GM12878 (cell line): ENCODE measurements around the gene STARD10. TPM values are rescaled to one million over a fixed set of nuclear protein-coding genes. Genes with fewer than 3 reads are reported as not detected.

ENCODE experiments used
- ATAC-seq: fragments of 200-7000 bp; cut with Tn5 transposase; 3 replicates; pipeline ENCODE4 v1.9.1; 2020; ENCODE audit warnings: mild to moderate bottlenecking, moderate library complexity
- BruUV-seq: library from RNA; stranded (reverse); fragments of 400-500 nt; replicated peaks from 2 replicates; lab custom pipeline; 2021; lab: Mats Ljungman, UMichigan
- CTCF ChIA-PET: fragments of 300-600 bp; sonication (Branson Sonifier 250); formaldehyde crosslinking; extraction: SDS; loops from one replicate; lab custom pipeline; 2021; ENCODE audit warnings: inconsistent platforms; lab: Yijun Ruan, JAX
- POLR2A ChIA-PET: fragments of 350-600 bp; formaldehyde crosslinking; extraction: SDS; loops from one replicate; lab custom pipeline; 2021; ENCODE audit warnings: inconsistent platforms; lab: Charles Lee
- RAD21 ChIA-PET: fragments of 300-600 bp; sonication (Branson Sonifier 250); formaldehyde crosslinking; loops from one replicate; lab custom pipeline; 2023; ENCODE audit warnings: antibody characterized with exemption; ENCODE audit not compliant: unreplicated experiment; lab: Charles Lee
- SMC1A ChIA-PET: fragments of 300-600 bp; sonication (Branson Sonifier 250); formaldehyde crosslinking; loops from one replicate; lab custom pipeline; 2023; ENCODE audit not compliant: unreplicated experiment, uncharacterized antibody; lab: Charles Lee
- DNase-seq: peaks from one replicate; pipeline ENCODE4 v3.0.0-alpha.2; 2011; ENCODE audit warnings: low read depth, low spot score
- FAIRE-seq: peaks from 3 replicates; lab custom pipeline; 2011; peaks lifted over from hg19 to GRCh38; lab: Jason Lieb, UNC
- H2AFZ ChIP-seq: 2 replicates; pipeline ENCODE4 v1.6.0; 2011; ENCODE audit warnings: low read depth, low read length, control low read depth; ENCODE audit not compliant: control insufficient read depth
- H3K27ac ChIP-seq: 2 replicates; pipeline ENCODE4 v1.5.1; 2011; ENCODE audit warnings: control low read depth; ENCODE audit not compliant: control insufficient read depth, insufficient read depth
- H3K27me3 ChIP-seq, 2 experiments: replicated peaks in 1 of 2; 2 replicates each; pipeline versions ENCODE4 v1.6.0 to v1.6.1; 2011; ENCODE audit warnings: low read length in 1 of 2; ENCODE audit not compliant: control insufficient read depth in 2 of 2, insufficient read depth in 2 of 2
- H3K36me3 ChIP-seq, 2 experiments: 2 replicates each; pipeline ENCODE4 v1.5.1; 2011; ENCODE audit warnings: low read length in 1 of 2; ENCODE audit not compliant: control insufficient read depth in 2 of 2, insufficient read depth in 2 of 2
- H3K4me1 ChIP-seq: 2 replicates; pipeline ENCODE4 v1.6.1; 2011; ENCODE audit warnings: mild to moderate bottlenecking, low read length, moderate library complexity, mixed read lengths; ENCODE audit not compliant: control insufficient read depth, insufficient read depth
- H3K4me2 ChIP-seq: 2 replicates; pipeline ENCODE4 v1.6.0; 2011; ENCODE audit warnings: control low read depth; ENCODE audit not compliant: control insufficient read depth, insufficient read depth
- H3K4me3 ChIP-seq: fragments of 200-600 bp; sonication (generic); 2 replicates; pipeline ENCODE4 v1.5.1; 2016
- H3K79me2 ChIP-seq: 2 replicates; pipeline ENCODE4 v1.6.0; 2011; ENCODE audit warnings: low read length; ENCODE audit not compliant: control insufficient read depth, insufficient read depth
- H3K9ac ChIP-seq: 2 replicates; pipeline ENCODE4 v1.8.0; 2011; ENCODE audit warnings: low read length, control low read depth, mixed read lengths; ENCODE audit not compliant: control insufficient read depth, insufficient read depth
- H3K9me3 ChIP-seq: replicated peaks from 3 replicates; pipeline ENCODE4 v1.5.1; 2011; ENCODE audit warnings: mild to moderate bottlenecking, low read length; ENCODE audit not compliant: control insufficient read depth, insufficient read depth
- H4K20me1 ChIP-seq: 2 replicates; pipeline ENCODE4 v1.6.0; 2011; ENCODE audit not compliant: control insufficient read depth, insufficient read depth
- BCL11A ChIP-seq: IDR thresholded peaks from 2 replicates; pipeline ENCODE4 v1.6.1; 2011; ENCODE audit warnings: low read depth, low read length
- IRF3 ChIP-seq: fragments of 450-650 bp; IDR thresholded peaks from 2 replicates; pipeline ENCODE4 v1.6.1; 2014; ENCODE audit warnings: mild to moderate bottlenecking
- MEF2A ChIP-seq: IDR thresholded peaks from 2 replicates; pipeline ENCODE4 v1.6.1; 2011; ENCODE audit warnings: low read depth, mild to moderate bottlenecking, low read length, moderate library complexity; ENCODE audit not compliant: insufficient read depth
- RAD21 ChIP-seq: IDR thresholded peaks from 2 replicates; pipeline ENCODE4 v1.6.1; 2011; ENCODE audit warnings: mild to moderate bottlenecking, low read depth, low read length, moderate library complexity; ENCODE audit not compliant: insufficient read depth
- SREBF1 ChIP-seq: IDR thresholded peaks from 2 replicates; pipeline ENCODE4 v1.6.1; 2012; ENCODE audit warnings: mild to moderate bottlenecking, low read length
- TARDBP ChIP-seq: IDR thresholded peaks from 2 replicates; pipeline ENCODE4 v1.6.1; 2016; ENCODE audit warnings: borderline replicate concordance
- WGBS: methylation state at CpG from one replicate; pipeline ENCODE4 v1.1.6; 2016; ENCODE audit warnings: low lambda C conversion rate; ENCODE audit not compliant: insufficient replicate concordance, insufficient coverage; ENCODE audit errors: missing lambda C conversion rate; 5-methylcytosine and 5-hydroxymethylcytosine counted together
- in situ Hi-C: fragments of 300-500 bp; cut with MboI; formaldehyde crosslinking; loops from 9 replicates; pipeline ENCODE4 v1.14.3; 2018; ENCODE audit warnings: mixed read lengths
- intact Hi-C: fragments of 100-400 bp; cut with micrococcal nuclease; formaldehyde crosslinking; loops from one replicate; pipeline ENCODE4 v1.14.2; 2022; ENCODE audit not compliant: unreplicated experiment
- polyA plus RNA-seq, 11 experiments: library from polyadenylated mRNA; depleted of rRNA in 4 of 11; unstranded in 6 of 11; stranded (reverse) in 5 of 11; fragments of >200 nt; fragmentation: Nextera tagmentation in 4 of 11; fragmentation: Illumina TruSeq in 1 of 11; extraction: Ambion mirVana in 4 of 11; extraction: Trizol in 1 of 11; gene quantifications; 1 replicate in 1 of 11; 2 replicates in 10 of 11; pipeline versions ENCODE4 v1.2.1 to v1.2.3, GENCODE V29; 2011 to 2016; ENCODE audit warnings: inconsistent platforms in 2 of 11, missing spikeins in 2 of 11, low read depth in 1 of 11
- total RNA-seq, 4 experiments: library from RNA; depleted of rRNA in 3 of 4; stranded (reverse); fragments of >200 nt in 3 of 4; fragmentation: Illumina TruSeq in 1 of 4; extraction: Trizol in 1 of 4; gene quantifications; 2 replicates each; pipeline versions ENCODE4 v1.2.1 to v1.2.3, GENCODE V29; 2013 to 2021

The STARD10 gene
- total and polyA plus RNA-seq, 10 of the 15 experiments (the other 5 are each of a cell fraction or from before 2014, with no cell fraction given), result 0.15 to 43.2 (median 23.1) TPM

DNA sequence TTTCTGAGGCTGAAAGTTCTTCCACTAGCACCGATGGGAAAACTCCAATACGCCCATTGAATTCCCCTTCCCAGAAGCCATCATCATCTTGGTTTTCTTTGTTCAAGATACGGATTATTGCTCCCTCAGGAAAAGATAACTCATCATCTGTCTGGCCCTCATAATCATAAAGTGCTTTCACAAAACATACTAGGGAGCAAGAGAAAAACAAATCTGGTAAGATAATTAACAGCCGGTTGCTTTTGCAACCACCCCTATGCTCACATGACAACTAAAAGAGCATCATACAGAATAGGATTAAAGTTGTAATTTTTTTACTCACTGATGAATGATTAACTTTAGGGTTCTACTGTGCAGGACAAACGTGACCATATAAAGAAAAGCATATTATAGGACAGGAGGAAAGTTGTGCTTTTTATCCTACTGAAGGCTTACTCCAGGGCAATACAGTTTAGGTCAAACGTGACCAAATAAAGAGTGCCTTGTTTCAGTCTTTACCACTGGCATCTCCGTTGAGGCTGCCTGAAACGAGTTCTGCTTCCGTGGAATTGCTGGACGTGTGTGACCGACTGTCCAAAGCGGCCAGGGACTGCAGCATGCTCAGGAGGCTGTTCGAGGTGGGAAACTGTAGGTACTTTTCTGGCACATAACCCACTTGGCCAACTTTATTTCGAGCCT is 48.9 kb upstream of the STARD10 start:
- Histone ChIP-seq H3K27ac (no peak overlapping the region), H3K4me1 (no peaks in the 10 kb centered on the region), H3K36me3 (peaks cover 20 to 48% of the 10 kb centered on the region in 2 experiments), H3K4me2 (no peak overlapping the region), H3K4me3 (no peak overlapping the region), H3K9ac (no peak overlapping the region), H3K27me3 (no peaks in the 10 kb centered on the region), H3K9me3 (no peaks in the 10 kb centered on the region), H3K79me2 (no peaks in the 10 kb centered on the region), H2AFZ (no peak overlapping the region), H4K20me1 (no peaks in the 10 kb centered on the region)
- POLR2A ChIA-PET, result no interaction called here
- CTCF ChIA-PET, result no interaction called here
- SMC1A ChIA-PET, result no interaction called here
- no peak for DNase-seq
- FAIRE-seq, result no peak
- ATAC-seq, result no peak
- TF ChIP-seq MEF2A, result no peak
- no peak for TF ChIP-seq SREBF1
- TF ChIP-seq TARDBP, result no peak
- no peak for TF ChIP-seq RAD21
- no peak for TF ChIP-seq IRF3
- TF ChIP-seq BCL11A, result no peak
- RAD21 ChIA-PET, result no interaction called here
- intact Hi-C loops, result no loop called here
- in situ Hi-C loops, result loop anchor here (25.0 kb wide), 1 partner anchor 345 kb away; no protein-coding TSS in a partner anchor
- BruUV-seq, result no TSS peak
- 95% methylated on average over 14 of the region's 14 CpGs for WGBS
